Omental fat pad (tissue), 4 donors: ENCODE measurements around the gene IYD. TPM values are rescaled to one million over a fixed set of nuclear protein-coding genes. Genes with fewer than 3 reads are reported as not detected.

Experiments
- ATAC-seq: fragments of 150-250 bp; one replicate; pipeline ENCODE4 v1.9.1; 2016; ENCODE audit warnings: mild to moderate bottlenecking, moderate library complexity; ENCODE audit not compliant: low FRiP score
- DNase-seq: peaks from one replicate; pipeline ENCODE4 v3.0.0-alpha.2; 2019; ENCODE audit warnings: low spot score
- CTCF ChIP-seq, 3 donors: fragments of 450-650 bp; IDR thresholded peaks; one replicate each; pipeline ENCODE4 v1.5.1; 2016 to 2017; ENCODE audit warnings: antibody characterized with exemption in 3 of 3, mild to moderate bottlenecking in 3 of 3, moderate library complexity in 2 of 3
- total RNA-seq, 4 donors: library from RNA; depleted of rRNA; stranded (reverse); fragments of >200 nt; gene quantifications; one replicate each; pipeline ENCODE4 v1.1.0, GENCODE V29; 2016

The IYD gene
- total RNA-seq, 4 donors from 2014 or later = 0.06 TPM; not detected in 3

- no peak for ATAC-seq
- TF ChIP-seq CTCF (IDR thresholded peaks at IDR 0.05) = no peak
- no peak for DNase-seq
Measured at GRCh38 chr6:150417250-150417649, 48.4 kb downstream of the IYD start.

DNA sequence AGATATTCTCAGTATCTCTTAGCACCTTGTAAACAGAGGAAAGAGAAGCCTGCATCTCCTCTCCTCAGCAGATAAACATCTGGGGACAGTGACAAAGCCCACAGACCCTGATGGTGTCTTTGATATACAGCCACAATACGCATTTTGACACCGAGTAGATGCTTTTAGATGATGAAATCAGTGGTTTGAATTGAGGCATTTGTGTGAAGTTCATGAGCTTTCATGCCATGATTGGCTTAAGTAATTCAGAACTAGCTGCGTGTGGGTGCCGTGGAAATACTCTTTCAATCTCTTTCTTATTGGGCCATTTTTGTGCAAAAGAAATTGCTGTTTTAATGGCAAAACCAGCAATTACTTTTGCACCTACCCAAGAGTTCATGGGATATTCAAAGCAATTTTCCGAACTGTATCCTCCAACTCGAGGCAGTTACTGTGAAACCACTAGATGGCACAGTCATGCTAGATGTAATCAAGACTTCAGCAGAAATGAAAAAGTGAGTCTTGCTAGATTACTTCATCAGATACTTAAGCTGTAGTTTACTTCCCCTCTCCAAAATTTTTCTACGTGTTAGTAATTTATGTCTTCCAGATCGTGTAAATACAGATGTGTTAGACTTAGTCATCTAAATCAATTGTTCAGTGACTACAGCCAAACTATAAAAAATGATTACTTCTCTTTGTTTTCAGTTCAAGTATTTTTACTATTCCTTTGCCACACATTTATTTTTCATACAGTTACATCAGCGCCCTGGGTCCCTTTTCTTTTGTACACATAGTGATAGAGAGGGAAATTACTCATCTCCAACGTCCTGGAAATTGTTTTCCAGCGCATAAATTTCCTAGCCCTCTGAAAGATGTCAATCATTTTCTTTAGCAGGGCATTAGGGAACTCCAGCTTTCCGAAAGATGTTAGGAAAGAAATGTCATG lies 49.4 kb downstream of the IYD start:
- TF ChIP-seq CTCF (IDR thresholded peaks at IDR 0.05) = no peak
- ATAC-seq (peak; percentile 74), DNase-seq (no peak)

- peak; percentile 42 for ATAC-seq
- peak in 1 of 3 donors; percentile 27 for TF ChIP-seq CTCF (IDR thresholded peaks at IDR 0.05)
- no peak for DNase-seq
Measured at GRCh38 chr6:150418827-150419594, 50.2 kb downstream of the IYD start.

GRCh38 chr6:150420428-150420827 lies 51.6 kb downstream of the IYD start:
- ATAC-seq (no peak), DNase-seq (no peak)
- no peak for TF ChIP-seq CTCF (IDR thresholded peaks at IDR 0.05)

DNA sequence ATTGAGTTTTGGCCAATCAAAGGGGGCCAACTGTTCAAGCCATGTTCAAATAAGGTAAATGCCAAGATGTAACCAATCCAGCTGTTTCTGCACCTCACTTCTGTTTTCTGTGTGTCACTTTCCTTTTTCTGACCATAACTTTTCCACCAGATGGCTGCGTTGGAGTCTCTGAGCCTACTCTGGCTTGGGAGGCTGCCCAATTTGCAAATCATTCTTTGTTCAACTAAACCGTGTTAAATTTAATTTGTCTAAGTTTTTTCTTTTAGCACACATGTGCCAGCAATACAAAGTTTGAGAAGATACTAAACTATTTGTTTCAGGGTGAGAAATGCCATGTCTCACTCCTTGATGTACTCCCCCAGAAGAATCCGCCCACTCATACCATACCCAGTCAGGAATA lies 52.1 kb downstream of the IYD start:
- no peak for TF ChIP-seq CTCF (IDR thresholded peaks at IDR 0.05)
- no peak for DNase-seq
- ATAC-seq = no peak

DNA sequence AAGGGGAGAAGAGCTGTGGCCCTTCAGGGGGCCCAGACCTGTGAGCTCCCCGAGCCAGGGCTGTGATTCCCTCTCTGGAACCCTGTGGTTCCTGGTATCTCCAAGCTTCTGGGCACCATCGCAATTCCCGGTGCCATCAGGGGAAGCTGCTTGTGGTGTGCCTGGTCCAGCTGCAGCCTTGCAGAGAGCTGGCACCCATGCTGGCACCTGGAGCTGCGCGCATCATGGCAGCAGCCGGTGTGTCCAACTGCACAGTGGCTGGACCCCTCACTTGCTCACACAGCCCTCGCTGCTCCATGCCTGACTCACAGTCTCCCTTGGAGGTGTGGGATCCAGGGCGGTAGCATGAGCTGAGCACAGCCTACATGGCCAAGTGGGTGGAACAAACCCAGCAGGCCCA lies 56.7 kb downstream of the IYD start:
- DNase-seq = no peak
- ATAC-seq = no peak
- TF ChIP-seq CTCF (IDR thresholded peaks at IDR 0.05) = no peak
